ENCODE data around the gene PRKRIP1.
A peak's percentile ranks its signal among the peaks of the same experiment; 100 is the strongest.
"Not testable (repeated sequence)": the region's sequence is repeated elsewhere in the genome, so short reads cannot be mapped to it uniquely, and the experiment has no call there.

PRKRIP1 gene

DNA sequence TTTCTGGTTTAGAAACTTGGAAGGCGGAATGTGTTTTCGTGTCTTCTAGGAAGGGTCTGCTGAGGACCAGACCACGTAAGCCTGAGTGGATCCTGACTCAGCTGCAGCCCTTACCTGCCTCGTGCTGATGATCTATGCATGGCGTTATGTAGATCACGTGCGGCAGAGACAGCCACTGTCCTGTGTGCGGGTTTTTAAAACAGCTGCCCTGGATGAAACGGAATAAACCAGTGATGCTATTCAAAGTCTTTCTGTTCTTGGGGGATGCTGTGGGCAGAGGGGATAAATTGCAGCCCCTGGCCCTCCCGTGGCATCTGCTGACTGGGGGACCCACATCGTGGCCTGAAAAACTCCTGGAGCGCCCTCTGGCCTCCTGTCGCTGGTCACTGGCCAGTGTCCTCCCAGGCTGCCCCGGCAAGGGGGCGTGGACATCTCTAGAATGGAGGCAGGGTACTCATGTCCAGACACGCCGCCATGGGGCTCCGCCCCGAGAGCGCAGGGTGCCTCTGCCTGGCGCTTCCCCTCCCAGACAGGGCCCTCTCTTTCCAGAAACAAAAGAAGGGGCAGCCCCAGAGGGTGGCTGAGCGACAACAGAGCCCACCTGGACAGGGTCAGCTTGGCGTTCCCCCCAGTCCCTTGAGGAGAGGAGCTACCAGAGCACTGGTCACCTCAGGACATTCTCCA lies 55.4 kb downstream of the PRKRIP1 start:
- TF ChIP-seq, protein P1, sequence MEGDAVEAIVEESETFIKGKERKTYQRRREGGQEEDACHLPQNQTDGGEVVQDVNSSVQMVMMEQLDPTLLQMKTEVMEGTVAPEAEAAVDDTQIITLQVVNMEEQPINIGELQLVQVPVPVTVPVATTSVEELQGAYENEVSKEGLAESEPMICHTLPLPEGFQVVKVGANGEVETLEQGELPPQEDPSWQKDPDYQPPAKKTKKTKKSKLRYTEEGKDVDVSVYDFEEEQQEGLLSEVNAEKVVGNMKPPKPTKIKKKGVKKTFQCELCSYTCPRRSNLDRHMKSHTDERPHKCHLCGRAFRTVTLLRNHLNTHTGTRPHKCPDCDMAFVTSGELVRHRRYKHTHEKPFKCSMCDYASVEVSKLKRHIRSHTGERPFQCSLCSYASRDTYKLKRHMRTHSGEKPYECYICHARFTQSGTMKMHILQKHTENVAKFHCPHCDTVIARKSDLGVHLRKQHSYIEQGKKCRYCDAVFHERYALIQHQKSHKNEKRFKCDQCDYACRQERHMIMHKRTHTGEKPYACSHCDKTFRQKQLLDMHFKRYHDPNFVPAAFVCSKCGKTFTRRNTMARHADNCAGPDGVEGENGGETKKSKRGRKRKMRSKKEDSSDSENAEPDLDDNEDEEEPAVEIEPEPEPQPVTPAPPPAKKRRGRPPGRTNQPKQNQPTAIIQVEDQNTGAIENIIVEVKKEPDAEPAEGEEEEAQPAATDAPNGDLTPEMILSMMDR (IDR thresholded peaks at IDR 0.05; ENCODE audit: low read depth, low read length): no peak
- in situ Hi-C loops (cut with HindIII; ENCODE audit: low sequenced_read_pairs): no loop called here
- H3K4me3 ChIP-seq (ENCODE audit: low read depth, low read length): no peak overlapping the region
- DNase-seq (ENCODE audit: low read depth, low spot score): no peak

DNA sequence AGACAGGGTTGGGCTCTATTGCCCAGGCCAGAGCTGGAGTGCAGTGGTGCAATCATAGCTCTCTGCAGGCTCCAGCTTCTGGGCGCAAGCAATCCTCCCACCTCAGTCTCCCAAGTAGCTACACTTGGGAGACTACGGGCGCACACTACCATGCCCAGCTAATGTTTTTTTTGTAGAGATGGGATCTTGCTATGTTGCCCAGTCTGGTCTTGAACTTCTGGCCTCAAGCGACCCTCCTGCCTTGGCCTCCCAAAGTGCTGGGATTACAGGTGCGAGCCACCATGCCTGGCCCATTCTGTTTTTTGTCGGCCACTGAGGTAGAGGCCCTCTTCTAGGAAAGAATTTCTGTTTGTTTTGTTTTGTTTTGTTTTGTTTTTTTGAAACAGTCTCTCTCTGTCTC lies 56.3 kb downstream of the PRKRIP1 start:
- TF ChIP-seq, protein P1 (IDR thresholded peaks at IDR 0.05; ENCODE audit: low read depth, low read length): no peak
- DNase-seq (ENCODE audit: low read depth, low spot score): no peak
- in situ Hi-C loops (cut with HindIII; ENCODE audit: low sequenced_read_pairs): no loop called here
- H3K4me3 ChIP-seq (ENCODE audit: low read depth, low read length): no peak overlapping the region

GRCh38 chr7:102453319-102453718 lies 57.2 kb downstream of the PRKRIP1 start:
- in situ Hi-C loops (cut with HindIII; ENCODE audit: low sequenced_read_pairs): no loop called here
- no peak for DNase-seq (ENCODE audit: low read depth, low spot score)
- no peak overlapping the region for H3K4me3 ChIP-seq (ENCODE audit: low read depth, low read length)
- TF ChIP-seq, protein P1 (IDR thresholded peaks at IDR 0.05; ENCODE audit: low read depth, low read length): no peak

GRCh38 chr7:102454468-102454867 lies 58.3 kb downstream of the PRKRIP1 start:
- no peak for DNase-seq (ENCODE audit: low read depth, low spot score)
- in situ Hi-C loops (cut with HindIII; ENCODE audit: low sequenced_read_pairs): no loop called here
- no peak overlapping the region for H3K4me3 ChIP-seq (ENCODE audit: low read depth, low read length)
- TF ChIP-seq, protein P1 (IDR thresholded peaks at IDR 0.05; ENCODE audit: low read depth, low read length): no peak

- H3K4me3 ChIP-seq (ENCODE audit: low read depth, low read length); DNase-seq (ENCODE audit: low read depth, low spot score); in situ Hi-C loops (cut with HindIII; ENCODE audit: low sequenced_read_pairs): not testable (repeated sequence)
Observed at GRCh38 chr7:102454932-102455331, 58.8 kb downstream of the PRKRIP1 start.

DNA sequence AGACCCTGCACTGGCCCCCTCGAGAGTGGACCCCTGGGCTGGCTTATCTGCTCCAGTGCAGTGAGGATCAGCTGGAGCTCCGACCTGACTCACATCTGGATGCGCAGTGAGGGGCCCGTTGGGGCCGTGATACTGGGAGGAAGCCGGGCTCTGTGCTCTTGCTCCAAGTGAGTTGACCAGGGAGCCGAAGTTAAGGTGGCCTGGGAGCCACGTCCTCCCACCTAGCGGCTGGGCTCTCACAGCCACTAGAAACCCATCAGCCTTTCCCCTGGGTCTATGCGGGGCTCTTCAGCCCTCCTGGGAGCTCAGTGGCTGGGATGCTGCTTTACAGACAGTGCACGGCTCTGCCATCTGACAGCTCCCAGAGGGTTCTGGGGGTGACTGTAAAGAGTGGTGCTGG lies 59.4 kb downstream of the PRKRIP1 start:
- H3K4me3 ChIP-seq (ENCODE audit: low read depth, low read length): no peak overlapping the region
- no peak for DNase-seq (ENCODE audit: low read depth, low spot score)
- TF ChIP-seq, protein P1 (IDR thresholded peaks at IDR 0.05; ENCODE audit: low read depth, low read length): no peak
- in situ Hi-C loops (cut with HindIII; ENCODE audit: low sequenced_read_pairs): no loop called here

DNA sequence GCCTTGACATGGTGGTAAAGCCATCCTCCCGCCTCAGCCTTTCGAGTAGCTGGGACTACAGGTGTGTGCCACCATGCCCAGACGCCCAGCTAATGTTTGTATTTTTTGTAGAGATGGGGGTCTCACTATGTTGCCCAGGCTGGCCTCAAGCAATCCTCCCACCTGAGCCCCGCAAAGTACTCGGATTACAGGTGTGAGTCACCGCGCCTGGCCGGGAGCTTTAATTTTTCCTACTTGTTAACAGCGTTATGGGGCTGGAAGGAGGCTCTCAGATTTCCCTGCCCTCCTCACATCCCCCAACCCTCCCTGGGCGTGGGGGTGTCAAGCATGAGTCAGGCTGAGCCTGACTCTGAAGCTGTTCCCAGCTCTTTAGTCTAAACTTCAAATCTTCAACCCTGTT lies 60.2 kb downstream of the PRKRIP1 start:
- in situ Hi-C loops (cut with HindIII; ENCODE audit: low sequenced_read_pairs): no loop called here
- DNase-seq (ENCODE audit: low read depth, low spot score): peak; percentile 57
- TF ChIP-seq, protein P1 (IDR thresholded peaks at IDR 0.05; ENCODE audit: low read depth, low read length): no peak

More for the DNA sequence above, 60.2 kb downstream of the PRKRIP1 start:
- H3K4me3 ChIP-seq (ENCODE audit: low read depth, low read length): no peak overlapping the region

Measured in astrocyte of the spinal cord (primary cell).